ENCODE measurements around the gene ADI1. TPM values are rescaled to one million over a fixed set of nuclear protein-coding genes. Genes with fewer than 3 reads are reported as not detected.

ADI1 gene
- total and polyA plus RNA-seq, 4 donors = 56.2 to 660 (median 158) TPM

GRCh38 chr2:3563521-3563976 lies 44.2 kb upstream of the ADI1 start:
- DNase-seq (ENCODE audit: low spot score) = no peak
- Histone ChIP-seq H3K9me3 (ENCODE audit: control insufficient read depth in 4 of 4, low read length in 3 of 4) (no peaks in the 10 kb centered on the region), H3K36me3 (ENCODE audit: control insufficient read depth in 4 of 4, insufficient read depth in 3 of 4, low read depth in 1 of 4, low read length in 3 of 4) (no peaks in the 10 kb centered on the region), H3K4me3 (ENCODE audit: low read depth in 1 of 3, low read length in 3 of 3) (no peak overlapping the region), H3K9ac (ENCODE audit: low read depth in 1 of 2, low read length in 2 of 2) (no peak overlapping the region), H3K27me3 (ENCODE audit: control insufficient read depth in 4 of 4, insufficient read depth in 4 of 4, low read length in 3 of 4) (no peaks in the 10 kb centered on the region), H3K27ac (ENCODE audit: low read depth in 1 of 2, low read length in 2 of 2) (no peak overlapping the region), H3K4me1 (ENCODE audit: control insufficient read depth in 4 of 4, insufficient read depth in 4 of 4, low read length in 3 of 4) (peaks cover 4 to 6% (median 4%) of the 10 kb centered on the region in 4 donors)
- 97% methylated on average over 5 of the region's 5 CpGs for WGBS
- TF ChIP-seq GABPA (IDR thresholded peaks at IDR 0.05 in 1 of 2, conservative IDR thresholded peaks at IDR 0.05 in 1 of 2) (no peak), NR2F2 (IDR thresholded peaks at IDR 0.05) (no peak), SP1 (IDR thresholded peaks at IDR 0.05) (no peak), FOXA1 (IDR thresholded peaks at IDR 0.05) (no peak)

- peaks cover 4 to 18% (median 15%) of the 10 kb centered on the region in 4 donors for H3K4me1 ChIP-seq (ENCODE audit: control insufficient read depth in 4 of 4, insufficient read depth in 4 of 4, low read length in 3 of 4)
- no peaks in the 10 kb centered on the region for H3K27me3 ChIP-seq (ENCODE audit: control insufficient read depth in 4 of 4, insufficient read depth in 4 of 4, low read length in 3 of 4)
- peak within 1 kb of the TSS; percentile 94 to 98 (median 97) for H3K4me3 ChIP-seq (ENCODE audit: low read depth in 1 of 3, low read length in 3 of 3)
- H3K9ac ChIP-seq (ENCODE audit: low read depth in 1 of 2, low read length in 2 of 2) = peak within 1 kb of the TSS; percentile 90 to 94
- peaks cover 3 to 25% (median 22%) of the 10 kb centered on the region in 4 donors for H3K36me3 ChIP-seq (ENCODE audit: control insufficient read depth in 4 of 4, insufficient read depth in 3 of 4, low read depth in 1 of 4, low read length in 3 of 4)
- DNase-seq (ENCODE audit: low spot score) = peak; percentile 99
- TF ChIP-seq NR2F2 (IDR thresholded peaks at IDR 0.05) = peak; percentile 40
- TF ChIP-seq SP1 (IDR thresholded peaks at IDR 0.05) = peak; percentile 82
- no peak for TF ChIP-seq CTCF (IDR thresholded peaks at IDR 0.05; ENCODE audit: low read depth, low read length, missing input control)
- TF ChIP-seq GABPA (IDR thresholded peaks at IDR 0.05 in 1 of 2, conservative IDR thresholded peaks at IDR 0.05 in 1 of 2) = peak; percentile 72 to 95
- TF ChIP-seq FOXA1 (IDR thresholded peaks at IDR 0.05) = no peak
- TF ChIP-seq FOXA2 (IDR thresholded peaks at IDR 0.05) = peak; percentile 15
- peak; percentile 76 for TF ChIP-seq MAX (IDR thresholded peaks at IDR 0.05)
- peak; percentile 24 for TF ChIP-seq TAF1 (conservative IDR thresholded peaks at IDR 0.05)
- no peak for TF ChIP-seq HNF4G (IDR thresholded peaks at IDR 0.05)
- TF ChIP-seq ZBTB33 (IDR thresholded peaks at IDR 0.05) = peak; percentile 97
- no peak for TF ChIP-seq ATF3 (IDR thresholded peaks at IDR 0.05)
- peak; percentile 49 to 58 for TF ChIP-seq RXRA (IDR thresholded peaks at IDR 0.05)
- TF ChIP-seq JUND (IDR thresholded peaks at IDR 0.05) = peak; percentile 45 to 66
- TF ChIP-seq HNF4A (conservative IDR thresholded peaks at IDR 0.05) = peak; percentile 25 to 38
- no peak for TF ChIP-seq REST (IDR thresholded peaks at IDR 0.05)
- TF ChIP-seq EGR1 (IDR thresholded peaks at IDR 0.05; ENCODE audit: low read depth in 2 of 2) = peak; percentile 85 to 94
- TF ChIP-seq YY1 (IDR thresholded peaks at IDR 0.05) = peak; percentile 63
- peak; percentile 61 to 65 for TF ChIP-seq RAD21 (IDR thresholded peaks at IDR 0.05)
- WGBS = under 1% methylated on average over 67 of the region's 67 CpGs
- H3K27ac ChIP-seq (ENCODE audit: low read depth in 1 of 2, low read length in 2 of 2) = peak within 1 kb of the TSS; percentile 81 to 92
- no peaks in the 10 kb centered on the region for H3K9me3 ChIP-seq (ENCODE audit: control insufficient read depth in 4 of 4, low read length in 3 of 4)
These were observed 39.1 kb upstream of the ADI1 start, which contains the start of gene RNASEH1 for GRCh38 chr2:3558205-3559014. Gene RNASEH1 (minus strand): TSS chr2:3558333. CDS start chr2:3558260, 73 bp downstream.
